ENCODE results near the gene DENND1A.

- no peak for TF ChIP-seq CTCF (IDR thresholded peaks at IDR 0.05)
- TF ChIP-seq POLR2AphosphoS5 (IDR thresholded peaks at IDR 0.05): no peak
Observed at GRCh38 chr9:123378956-123379660, 550.8 kb downstream of the DENND1A start.
